GM19455 (cell line): ENCODE measurements around the gene SPTAN1.
A peak's percentile ranks its signal among the peaks of the same experiment; 100 is the strongest.
"Not testable (repeated sequence)": the region's sequence is repeated elsewhere in the genome, so short reads cannot be mapped to it uniquely, and the experiment has no call there.

Experiments used
- ATAC-seq: cut with Tn5 transposase; IDR thresholded peaks from one replicate; pipeline ENCODE4 v1.9.1; 2021; ENCODE audit not compliant: unreplicated experiment

Gene SPTAN1

GRCh38 chr9:128552153-128552743 is at the start of gene SPTAN1:
TSS of gene SPTAN1 (plus strand) at chr9:128552587. CDS start at chr9:128566741, 14,154 bp downstream.
- peak; percentile 66 for ATAC-seq

- not testable (repeated sequence) for ATAC-seq
Observed at GRCh38 chr9:128503415-128503825, 49.0 kb upstream of the SPTAN1 start.

- no peak for ATAC-seq
Observed at GRCh38 chr9:128503870-128504269, 48.5 kb upstream of the SPTAN1 start.

GRCh38 chr9:128504485-128505413 is 47.6 kb upstream of the SPTAN1 start, which contains the start of gene GLE1:
TSS of gene GLE1 (plus strand) at chr9:128504719. CDS start at chr9:128504806, 87 bp downstream.
- ATAC-seq, result peak; percentile 82

- ATAC-seq, result no peak
Observed at GRCh38 chr9:128505414-128505765, 47.0 kb upstream of the SPTAN1 start.

- ATAC-seq, result not testable (repeated sequence)
Observed at GRCh38 chr9:128505906-128506305, 46.5 kb upstream of the SPTAN1 start.

- no peak for ATAC-seq
Observed at GRCh38 chr9:128512820-128513219, 39.6 kb upstream of the SPTAN1 start.

GRCh38 chr9:128521956-128522355 is 30.4 kb upstream of the SPTAN1 start:
- ATAC-seq, result no peak

- ATAC-seq, result no peak
Observed at GRCh38 chr9:128523199-128523925, 29.0 kb upstream of the SPTAN1 start.

- ATAC-seq, result no peak
Observed at GRCh38 chr9:128526720-128527119, 25.7 kb upstream of the SPTAN1 start.

- no peak for ATAC-seq
Observed at GRCh38 chr9:128528445-128529160, 23.8 kb upstream of the SPTAN1 start.

- no peak for ATAC-seq
Observed at GRCh38 chr9:128529191-128529590, 23.2 kb upstream of the SPTAN1 start.

GRCh38 chr9:128532581-128532980 is 19.8 kb upstream of the SPTAN1 start:
- no peak for ATAC-seq

- no peak for ATAC-seq
Observed at GRCh38 chr9:128540634-128541360, 11.6 kb upstream of the SPTAN1 start.

- ATAC-seq, result no peak
Observed at GRCh38 chr9:128546504-128546903, 5.9 kb upstream of the SPTAN1 start.

- no peak for ATAC-seq
Observed at GRCh38 chr9:128548876-128549275, 3.5 kb upstream of the SPTAN1 start.

- no peak for ATAC-seq
Observed at GRCh38 chr9:128550226-128550625, 2.2 kb upstream of the SPTAN1 start.

- ATAC-seq, result no peak
Observed at GRCh38 chr9:128550770-128551656, 1.4 kb upstream of the SPTAN1 start.

GRCh38 chr9:128551657-128552152 is 682 bp upstream of the SPTAN1 start:
- peak; percentile 27 for ATAC-seq
